Activated CD4-positive, CD25-positive, alpha-beta regulatory T cell (primary cell): ENCODE data around the gene ANKRD13D.
A peak's percentile ranks its signal among the peaks of the same experiment; 100 is the strongest.

Experiments used
- DNase-seq, 4 experiments: peaks; one replicate each; lab custom pipeline; 2025; lab: John Stamatoyannopoulos, UW

Gene ANKRD13D

DNA sequence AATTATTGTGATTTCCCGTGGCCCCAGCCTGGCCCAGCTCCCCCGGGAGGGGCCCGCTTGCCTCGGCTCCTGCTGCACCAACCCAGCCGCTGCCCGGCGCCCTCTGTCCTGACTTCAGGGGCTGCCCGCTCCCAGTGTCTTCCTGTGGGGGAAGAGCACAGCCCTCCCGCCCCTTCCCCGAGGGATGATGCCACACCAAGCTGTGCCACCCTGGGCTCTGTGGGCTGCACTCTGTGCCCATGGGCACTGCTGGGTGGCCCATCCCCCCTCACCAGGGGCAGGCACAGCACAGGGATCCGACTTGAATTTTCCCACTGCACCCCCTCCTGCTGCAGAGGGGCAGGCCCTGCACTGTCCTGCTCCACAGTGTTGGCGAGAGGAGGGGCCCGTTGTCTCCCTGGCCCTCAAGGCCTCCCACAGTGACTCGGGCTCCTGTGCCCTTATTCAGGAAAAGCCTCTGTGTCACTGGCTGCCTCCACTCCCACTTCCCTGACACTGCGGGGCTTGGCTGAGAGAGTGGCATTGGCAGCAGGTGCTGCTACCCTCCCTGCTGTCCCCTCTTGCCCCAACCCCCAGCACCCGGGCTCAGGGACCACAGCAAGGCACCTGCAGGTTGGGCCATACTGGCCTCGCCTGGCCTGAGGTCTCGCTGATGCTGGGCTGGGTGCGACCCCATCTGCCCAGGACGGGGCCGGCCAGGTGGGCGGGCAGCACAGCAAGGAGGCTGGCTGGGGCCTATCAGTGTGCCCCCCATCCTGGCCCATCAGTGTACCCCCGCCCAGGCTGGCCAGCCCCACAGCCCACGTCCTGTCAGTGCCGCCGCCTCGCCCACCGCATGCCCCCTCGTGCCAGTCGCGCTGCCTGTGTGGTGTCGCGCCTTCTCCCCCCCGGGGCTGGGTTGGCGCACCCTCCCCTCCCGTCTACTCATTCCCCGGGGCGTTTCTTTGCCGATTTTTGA is 3.3 kb upstream of the ANKRD13D start:
- DNase-seq = no peak

DNA sequence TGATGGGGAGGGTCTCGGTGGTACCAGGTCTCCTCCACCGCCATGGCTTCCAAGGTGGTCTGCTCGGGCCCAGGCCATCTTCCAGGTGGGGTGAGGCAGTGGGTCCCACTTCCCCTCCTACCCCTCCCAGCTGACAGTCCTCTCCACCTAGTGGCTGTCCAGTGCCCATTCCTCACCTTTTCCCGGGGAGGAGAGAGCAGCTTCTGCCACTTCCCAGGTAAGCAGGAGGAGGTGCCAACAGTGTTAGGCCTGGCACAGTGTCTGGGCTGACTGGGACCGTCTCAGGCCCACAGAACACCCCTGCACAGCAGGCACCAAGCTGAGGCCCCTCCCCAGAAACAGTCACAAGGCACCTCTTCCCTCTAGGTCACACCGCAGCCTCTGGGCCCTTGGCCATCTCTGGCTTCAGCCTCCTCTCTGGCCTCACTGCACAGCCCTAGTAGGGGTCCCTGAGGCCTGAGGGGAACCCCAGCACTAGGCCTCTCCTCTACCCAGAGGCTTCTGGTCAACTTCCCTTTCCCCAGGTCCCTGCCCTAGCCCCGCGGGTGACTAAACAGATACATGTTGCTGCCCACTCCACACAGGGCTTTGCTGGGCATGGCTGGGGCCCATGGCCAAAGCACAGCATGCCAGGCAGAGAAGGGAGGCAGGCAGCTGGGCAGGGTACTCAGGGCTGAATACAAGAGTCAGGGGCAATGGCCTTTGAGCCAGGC is 2.3 kb upstream of the ANKRD13D start:
- DNase-seq = no peak

DNA sequence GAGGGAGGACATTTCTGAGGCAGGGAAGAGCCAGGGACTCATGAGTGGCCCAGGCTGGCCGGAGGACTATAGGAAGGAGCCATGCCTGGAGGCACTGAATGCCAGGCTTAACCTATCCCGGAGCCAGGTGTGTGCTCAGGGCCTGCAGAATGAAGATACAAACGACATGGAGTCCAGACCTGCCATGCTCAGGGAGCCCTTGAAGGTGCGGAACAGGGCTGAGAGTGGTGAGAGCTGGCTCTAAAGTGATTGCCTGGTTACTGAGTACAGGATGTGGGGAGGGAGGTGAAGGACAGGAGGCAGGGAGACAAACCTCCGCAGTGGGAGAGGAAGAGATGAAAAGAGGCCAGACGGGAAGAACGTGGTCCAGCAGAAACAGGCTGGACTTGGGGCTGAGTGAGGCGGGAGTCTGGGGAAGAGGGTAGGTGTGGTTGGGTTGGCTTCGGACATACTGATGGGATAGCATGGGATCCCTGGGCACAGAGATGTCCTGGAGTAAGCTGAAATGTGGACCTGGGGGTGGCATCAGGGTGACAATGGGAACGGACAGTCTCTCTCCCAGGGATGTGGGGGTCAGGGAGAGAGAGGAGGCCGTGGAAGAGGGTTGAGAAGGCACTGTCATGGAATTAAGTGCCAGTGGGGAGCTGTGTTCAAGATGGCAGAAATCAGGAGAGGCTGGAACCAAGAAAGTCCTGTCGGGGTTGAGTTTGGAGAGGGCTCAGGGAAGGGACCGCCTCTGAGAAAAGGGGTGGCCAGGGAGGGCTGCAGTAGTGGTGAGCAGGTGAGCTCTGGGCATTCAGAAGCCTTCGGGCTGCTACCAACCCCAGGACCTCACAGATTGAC is 1.5 kb upstream of the ANKRD13D start:
- no peak for DNase-seq

DNA sequence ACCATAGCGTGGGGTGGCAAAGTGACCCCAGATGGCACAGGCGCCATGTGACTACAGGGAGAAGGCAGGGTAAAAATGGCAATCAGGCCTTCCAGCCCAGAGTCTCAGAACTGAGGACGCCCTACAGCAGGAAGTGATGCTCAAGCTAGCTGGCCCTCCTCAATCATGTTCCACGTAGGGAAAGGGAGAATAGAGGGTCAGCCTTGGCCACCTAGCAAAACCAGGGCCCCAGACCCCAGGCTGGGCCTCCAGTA is 978 bp upstream of the ANKRD13D start:
- DNase-seq = no peak

DNA sequence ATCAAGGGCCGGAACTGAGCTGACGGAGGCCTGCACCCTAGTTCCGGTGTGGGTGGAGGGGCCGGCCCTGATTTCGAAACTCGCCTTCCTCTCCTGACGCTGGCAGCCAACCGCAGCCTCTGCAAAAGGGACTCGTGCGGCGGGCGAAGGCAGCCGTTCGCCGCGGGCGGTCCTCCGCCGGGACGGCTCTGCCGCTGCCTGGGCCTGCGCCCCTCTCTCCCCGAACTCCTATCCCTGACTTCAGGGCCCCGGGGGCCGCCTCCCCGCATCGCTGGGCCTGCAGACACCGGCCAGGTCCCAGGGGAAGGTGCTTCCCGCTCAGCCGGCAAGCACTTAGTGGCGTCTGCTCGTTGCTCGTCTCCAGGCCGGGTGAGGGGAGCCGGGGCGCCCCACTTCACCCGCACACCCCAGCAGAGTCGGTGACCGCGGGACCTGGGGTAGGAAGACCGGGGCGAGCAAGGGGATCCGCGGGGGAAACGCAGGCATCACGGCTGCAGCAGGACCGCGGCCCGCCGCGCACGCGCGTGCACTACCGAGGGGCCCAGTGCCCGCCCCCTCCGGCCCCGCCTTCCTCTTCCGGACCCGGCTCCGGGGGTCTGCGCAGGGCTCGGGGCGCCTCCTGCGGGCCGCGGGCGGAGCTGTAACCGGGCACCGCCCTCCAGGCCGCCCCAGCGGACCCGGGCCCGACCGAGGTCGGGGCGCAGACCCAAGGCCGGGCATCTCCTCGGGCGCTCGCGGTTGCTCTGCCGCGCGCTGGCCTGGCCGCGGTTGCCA is 464 bp upstream of the ANKRD13D start:
- peak; percentile 68 to 88 (median 80) for DNase-seq

DNA sequence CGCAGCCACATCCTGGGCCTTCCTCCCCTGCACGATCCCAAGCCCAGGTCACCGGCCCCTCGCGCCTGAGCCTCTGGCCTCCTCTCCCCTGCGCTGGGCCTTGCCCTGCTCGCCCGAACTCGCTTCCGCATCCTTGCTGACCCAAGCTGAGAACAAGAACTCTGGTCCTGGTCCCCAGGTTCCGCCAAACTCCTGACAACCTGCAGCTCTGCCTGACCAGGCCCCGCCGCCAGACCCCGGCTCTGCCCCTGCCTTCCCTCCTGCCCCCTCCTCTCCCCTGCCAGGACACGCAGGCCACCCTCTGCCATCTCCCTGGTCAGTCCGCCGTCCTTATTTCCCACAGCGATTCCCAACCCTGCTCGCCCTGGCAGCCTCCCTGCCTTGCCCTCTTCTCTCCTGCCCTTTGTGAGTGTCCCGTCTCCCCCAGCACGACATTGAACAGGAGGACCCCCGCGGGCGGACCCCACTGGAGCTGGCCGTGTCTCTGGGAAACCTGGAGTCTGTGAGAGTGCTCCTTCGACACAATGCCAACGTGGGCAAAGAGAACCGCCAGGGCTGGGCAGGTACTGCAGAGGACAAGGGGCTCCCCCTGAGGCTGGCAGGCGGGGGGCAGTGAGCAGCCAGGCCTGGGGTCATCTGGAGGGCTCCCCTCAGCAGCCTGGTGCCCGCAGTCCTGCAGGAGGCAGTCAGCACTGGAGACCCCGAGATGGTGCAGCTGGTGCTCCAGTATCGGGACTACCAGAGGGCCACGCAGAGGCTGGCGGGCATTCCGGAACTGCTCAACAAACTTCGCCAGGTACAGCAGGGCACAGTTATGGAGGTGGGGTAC is 762 bp downstream of the ANKRD13D start:
- DNase-seq = no peak

DNA sequence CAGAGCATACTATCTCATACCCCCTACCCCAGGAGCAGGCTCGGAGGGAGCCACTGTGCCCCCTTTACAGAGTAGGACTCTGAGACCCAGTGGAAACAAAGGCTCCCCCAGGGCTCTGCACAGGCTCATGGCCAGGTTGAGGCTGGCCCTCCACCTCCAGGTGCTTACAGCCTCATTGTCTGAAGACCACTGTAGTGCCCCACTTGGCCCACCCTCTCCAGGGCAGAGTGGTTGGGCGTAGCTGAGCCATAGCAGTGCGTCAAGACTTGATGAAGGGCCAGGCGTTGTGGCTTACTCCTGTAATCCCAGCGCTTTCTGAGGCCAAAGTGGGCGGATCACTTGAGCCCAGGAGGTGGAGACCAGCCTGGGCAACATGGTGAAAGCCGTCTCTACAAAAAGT is 1.7 kb downstream of the ANKRD13D start:
- no peak for DNase-seq

DNA sequence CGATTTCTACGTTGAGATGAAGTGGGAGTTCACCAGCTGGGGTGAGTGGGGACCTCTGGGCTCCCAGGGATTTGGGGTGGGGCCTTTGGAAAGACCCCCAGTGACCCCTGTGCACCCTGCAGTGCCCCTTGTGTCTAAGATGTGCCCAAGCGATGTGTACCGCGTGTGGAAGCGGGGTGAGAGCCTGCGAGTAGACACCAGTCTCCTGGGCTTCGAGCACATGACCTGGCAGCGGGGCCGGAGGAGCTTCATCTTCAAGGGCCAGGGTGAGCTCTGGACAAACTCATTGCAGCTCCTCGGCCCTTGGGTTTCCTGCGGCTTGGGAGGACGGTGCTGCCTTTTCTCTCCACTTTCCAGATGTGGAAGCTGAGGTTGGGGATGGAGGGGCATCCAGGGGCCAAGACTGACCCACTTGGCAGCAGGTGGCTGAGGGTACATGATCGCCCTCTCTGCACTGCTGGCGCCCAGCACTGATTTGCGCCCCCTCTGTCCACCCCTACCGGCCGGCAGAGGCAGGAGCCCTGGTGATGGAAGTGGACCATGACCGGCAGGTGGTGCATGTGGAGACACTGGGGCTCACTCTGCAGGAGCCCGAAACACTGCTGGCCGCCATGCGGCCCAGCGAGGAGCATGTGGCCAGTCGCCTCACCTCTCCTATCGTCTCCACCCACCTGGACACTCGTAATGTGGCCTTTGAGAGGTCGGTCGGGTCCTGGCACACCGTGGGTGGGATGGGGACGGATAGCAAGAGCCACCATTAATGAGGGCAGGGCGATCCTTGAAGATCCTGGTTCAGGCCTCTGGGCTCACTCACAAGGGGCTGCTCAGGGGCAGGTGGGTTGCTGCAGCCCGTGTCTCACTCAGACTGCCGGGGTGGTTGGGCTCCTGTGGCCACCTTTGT is 2.6 kb downstream of the ANKRD13D start:
- no peak for DNase-seq

DNA sequence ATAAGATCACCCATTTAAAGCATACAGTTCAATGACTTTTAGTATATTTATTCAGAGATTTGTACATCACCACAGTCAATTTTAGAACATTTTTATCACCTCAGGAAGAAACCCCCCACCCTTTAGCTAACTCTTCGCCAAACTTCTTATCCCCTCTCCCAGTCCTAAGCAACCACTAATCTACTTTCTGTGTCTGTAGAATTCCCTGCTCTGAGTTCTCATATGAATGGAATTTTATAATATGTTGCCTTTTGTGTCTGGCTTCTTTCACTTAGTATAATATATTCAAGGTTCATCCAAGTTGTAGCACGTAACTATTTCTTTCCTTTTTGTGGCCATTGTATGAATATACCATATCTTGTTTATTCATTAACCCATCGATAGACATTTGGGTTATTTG is 3.6 kb downstream of the ANKRD13D start:
- no peak for DNase-seq

DNA sequence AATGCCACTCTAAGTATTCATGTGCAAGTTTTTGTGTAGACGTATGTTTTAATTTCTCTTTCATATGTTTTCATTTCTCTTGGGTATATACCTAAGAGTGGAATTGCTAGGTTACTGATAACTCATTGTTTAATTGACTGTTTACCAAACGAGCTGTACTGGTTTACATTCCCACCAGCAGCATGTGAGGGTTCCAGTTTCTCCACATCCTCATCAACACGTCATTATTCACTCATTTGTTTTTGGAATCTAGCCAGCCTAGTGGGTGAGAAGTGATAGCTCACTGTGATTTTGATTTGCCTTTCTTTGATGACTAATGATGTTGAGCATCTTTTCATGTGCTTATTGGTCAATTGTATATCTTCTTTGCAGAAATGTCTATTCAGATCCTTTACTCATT is 4.0 kb downstream of the ANKRD13D start:
- no peak for DNase-seq

DNA sequence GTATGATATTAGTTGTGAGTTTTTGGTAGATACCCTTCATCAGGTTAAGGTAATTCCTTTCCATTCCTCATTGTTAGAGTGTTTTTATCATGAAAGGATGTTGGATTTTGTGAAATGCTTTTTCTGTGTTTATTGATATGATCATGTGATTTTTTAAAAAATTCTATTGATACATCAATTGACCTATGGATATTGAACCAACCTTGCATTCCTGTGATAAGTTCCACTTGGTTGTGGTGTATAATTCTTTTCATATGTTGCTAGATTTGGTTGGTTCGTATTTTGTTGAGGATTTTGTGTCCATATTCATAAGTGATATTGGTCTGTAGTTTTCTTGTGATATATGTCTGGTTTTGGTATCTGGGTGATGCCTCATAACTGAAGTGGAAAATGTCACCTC is 6.7 kb downstream of the ANKRD13D start:
- DNase-seq = no peak

DNA sequence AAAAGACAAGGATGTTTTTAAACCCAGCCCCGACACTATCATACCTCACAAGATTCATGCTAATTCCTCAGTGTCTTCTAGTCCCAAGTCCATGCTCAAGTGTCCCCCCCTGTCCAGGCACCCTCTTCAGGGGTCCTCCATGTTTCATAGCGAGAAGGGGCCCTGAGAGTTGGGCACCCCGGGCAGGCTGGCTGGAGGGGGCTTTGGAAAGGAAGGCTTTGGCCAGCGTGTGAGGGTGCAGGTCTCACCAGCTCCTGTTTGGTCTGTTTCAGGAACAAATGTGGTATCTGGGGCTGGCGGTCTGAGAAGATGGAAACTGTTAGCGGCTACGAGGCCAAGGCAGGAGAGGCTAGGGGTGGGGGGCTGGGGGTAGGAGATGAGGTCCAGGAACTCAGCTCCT is 9.7 kb downstream of the ANKRD13D start:
- DNase-seq = no peak

DNA sequence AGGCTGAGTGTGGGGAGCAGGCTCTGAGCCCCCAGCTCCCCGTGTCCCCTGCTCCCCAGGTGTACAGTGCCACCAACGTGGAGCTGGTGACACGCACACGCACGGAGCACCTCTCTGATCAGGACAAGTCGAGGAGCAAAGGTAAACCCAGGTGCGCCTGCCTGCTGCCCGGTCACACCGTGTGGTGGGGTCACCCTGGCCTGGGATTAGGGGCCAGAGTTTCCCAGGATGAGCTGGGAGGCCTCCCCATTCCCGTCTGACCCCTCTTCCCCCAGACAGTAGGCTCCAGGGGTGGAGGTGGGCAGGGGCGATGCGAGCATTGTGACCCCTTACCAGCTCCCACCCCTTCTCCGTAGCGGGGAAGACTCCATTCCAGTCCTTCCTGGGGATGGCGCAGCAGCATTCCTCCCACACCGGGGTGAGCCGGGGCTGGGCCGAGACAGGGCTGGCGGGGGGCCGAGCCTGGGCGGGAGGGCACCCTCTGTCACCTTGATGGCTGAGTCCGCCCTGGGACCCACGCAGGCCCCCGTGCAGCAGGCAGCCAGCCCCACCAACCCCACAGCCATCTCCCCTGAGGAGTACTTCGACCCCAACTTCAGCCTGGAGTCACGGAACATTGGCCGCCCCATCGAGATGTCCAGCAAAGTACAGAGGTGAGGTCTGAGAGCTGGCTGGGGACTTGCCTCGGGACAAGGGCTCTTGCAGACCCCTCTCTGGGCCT is 10.5 kb downstream of the ANKRD13D start:
- no peak for DNase-seq

DNA sequence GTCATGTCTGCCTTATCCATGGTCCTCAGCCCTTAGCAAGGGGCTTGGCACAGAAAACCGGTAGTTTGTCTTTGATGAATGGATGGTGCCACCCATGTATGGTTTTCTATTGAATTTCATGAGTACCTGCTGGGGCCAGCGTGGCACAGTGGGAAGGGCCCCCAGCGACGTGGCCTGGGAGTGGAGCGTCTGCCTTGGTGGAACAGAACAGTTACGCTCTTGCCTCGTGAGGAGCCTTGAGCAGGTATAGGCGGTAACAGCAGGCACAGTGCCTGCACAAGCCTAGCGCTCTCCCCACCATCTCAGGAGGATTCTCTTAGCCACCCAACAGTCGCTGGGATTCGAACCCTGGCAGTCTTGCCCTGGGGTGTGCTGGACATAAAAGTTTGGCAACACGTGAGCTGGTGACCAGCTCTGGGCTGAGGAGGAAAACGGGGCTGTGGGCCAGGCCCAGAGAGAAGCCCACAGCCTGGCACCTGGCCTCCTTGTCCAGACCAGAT is 11.2 kb downstream of the ANKRD13D start:
- DNase-seq = no peak

DNA sequence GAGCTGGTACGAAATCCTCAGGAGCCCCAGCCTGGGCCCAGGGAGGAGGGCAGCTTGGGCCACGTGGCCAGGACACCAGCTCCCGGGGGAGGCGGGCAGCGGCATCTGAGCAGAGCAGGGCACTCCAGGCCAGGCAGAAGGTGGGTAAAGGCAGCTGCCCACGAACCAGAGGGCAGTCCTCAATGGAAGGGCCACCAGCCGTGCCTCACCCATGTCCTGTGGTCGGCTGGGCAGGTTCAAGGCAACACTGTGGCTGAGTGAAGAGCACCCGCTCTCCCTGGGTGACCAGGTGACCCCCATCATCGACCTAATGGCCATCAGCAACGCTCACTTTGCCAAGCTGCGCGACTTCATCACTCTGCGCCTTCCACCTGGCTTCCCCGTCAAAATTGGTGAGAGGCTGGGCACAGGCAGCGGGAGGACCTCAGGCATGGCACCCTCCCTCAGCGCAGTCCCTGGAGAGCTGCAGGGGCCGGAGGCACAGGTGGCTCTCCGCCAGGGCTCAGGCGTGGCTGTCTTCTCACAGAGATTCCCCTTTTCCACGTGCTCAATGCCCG is 11.7 kb downstream of the ANKRD13D start:
- DNase-seq = no peak

DNA sequence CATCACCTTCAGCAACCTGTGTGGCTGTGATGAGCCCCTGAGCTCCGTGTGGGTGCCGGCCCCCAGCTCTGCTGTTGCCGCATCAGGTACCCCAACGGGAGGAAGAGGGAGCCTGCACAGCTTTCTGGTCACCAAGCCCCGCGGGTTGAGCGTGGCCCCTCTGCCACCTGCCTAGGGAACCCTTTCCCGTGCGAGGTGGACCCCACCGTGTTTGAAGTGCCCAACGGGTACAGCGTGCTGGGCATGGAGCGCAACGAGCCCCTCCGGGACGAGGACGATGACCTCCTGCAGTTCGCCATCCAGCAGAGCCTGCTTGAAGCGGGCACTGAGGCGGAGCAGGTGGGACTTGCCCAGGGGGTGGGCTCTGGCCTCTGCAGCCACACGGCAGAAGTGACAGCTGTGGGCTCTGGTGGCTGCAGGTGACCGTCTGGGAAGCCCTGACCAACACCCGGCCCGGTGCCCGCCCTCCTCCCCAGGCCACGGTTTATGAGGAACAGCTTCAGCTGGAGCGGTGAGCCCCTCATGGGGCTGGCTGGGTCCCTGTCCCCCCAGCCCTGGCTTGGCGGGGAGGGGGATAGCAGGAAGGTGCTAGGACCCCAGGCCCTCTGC is 12.3 kb downstream of the ANKRD13D start:
- no peak for DNase-seq

DNA sequence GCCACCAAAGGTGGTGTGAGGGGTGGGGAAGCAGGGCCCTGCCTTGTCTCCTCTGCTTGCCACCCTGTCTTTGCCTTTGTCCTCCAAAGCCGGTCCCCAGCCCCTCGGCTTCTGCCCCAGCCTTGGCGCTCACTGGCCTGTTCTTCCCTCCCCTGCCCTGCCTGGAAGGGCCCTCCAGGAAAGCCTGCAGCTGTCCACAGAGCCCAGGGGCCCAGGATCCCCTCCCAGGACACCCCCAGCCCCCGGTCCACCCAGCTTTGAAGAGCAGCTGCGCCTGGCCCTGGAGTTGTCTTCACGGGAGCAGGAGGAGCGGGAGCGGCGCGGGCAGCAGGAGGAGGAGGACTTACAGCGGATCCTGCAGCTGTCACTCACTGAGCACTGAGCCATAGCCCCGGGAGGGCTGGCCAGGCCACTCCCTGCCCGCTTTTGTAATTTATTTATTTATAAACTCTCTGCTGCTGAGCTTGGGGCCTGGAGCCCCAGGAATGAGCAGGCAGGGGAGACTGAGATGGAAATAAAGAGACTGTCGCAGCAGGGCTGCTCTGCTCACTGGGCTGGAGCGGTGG is 12.9 kb downstream of the ANKRD13D start:
- no peak for DNase-seq

DNA sequence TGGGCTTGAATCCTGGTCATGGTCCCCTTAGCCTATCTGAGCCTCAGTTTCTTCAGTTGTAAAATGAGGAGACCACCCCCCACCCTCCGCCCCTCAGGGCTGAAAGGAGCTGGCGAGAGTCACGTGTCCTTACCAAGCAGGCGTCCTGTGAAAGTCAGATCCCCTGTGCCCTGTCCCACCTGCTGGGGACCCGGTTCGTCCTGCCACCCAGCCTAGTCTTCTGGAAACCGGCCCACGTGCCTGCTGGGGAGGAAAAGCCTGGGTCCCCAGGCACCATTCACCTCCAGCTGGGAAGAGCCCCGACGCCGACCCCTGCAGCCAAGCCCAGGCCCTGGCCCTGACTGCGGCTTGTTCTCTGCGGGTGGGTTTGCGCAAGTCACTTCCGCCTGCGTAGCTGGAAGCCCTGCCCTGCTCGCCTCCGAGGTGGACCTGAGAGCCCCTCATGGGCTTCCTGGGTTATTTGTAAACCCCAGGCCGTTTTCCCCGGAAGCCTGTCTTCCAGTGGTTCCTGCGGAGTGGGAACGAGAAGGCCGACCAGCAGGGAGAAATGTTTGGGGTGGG is 13.5 kb downstream of the ANKRD13D start:
- no peak for DNase-seq
